GOT3 (cell line): Measurements from ENCODE around the gene CMTM6.
"Not testable (repeated sequence)": the region's sequence is repeated elsewhere in the genome, so short reads cannot be mapped to it uniquely, and the experiment has no call there.

ENCODE experiments used
- DNase-seq: peaks from one replicate; lab custom pipeline; 2025; ENCODE audit warnings: mixed read lengths; lab: John Stamatoyannopoulos, UW

CMTM6 gene

DNA sequence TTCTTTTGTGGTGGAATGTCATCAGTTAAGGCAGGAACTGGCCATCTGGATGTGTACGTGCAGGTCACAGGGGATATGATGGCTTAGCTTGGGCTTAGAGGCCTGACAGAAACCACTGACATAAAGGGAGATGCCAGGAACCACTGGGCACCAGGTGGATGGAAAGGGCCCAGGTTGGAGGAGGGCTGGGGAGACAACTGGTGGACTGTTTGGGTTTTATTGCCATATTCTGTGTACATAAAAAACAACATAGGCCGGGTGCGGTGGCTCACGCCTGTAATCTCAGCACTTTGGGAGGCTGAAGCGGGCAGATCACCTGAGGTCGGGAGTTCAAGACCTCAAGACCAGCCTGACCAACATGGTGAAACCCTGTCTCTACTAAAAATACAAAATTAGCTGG, 35.8 kb downstream of the CMTM6 start:
- DNase-seq: not testable (repeated sequence)

DNA sequence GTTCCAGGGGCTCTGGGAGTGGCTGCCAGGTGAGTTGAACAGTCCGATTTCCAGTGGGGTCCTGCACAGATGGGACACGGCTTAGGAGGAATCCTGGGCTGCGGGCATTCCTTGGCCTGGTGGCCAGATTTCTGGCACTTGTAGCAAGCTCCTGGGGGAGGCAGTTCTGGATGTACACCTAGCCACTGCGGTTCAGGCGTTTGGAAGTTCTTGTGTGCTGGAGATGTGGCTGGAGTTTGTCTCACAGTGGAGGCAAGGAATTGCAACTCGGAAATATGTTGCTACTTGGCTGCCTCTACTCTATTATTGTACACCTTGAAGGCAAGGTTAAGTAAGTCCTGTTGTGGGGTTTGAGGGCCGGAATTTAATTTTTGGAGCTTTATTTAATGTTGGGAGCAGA, 37.9 kb downstream of the CMTM6 start:
- DNase-seq: not testable (repeated sequence)

DNA sequence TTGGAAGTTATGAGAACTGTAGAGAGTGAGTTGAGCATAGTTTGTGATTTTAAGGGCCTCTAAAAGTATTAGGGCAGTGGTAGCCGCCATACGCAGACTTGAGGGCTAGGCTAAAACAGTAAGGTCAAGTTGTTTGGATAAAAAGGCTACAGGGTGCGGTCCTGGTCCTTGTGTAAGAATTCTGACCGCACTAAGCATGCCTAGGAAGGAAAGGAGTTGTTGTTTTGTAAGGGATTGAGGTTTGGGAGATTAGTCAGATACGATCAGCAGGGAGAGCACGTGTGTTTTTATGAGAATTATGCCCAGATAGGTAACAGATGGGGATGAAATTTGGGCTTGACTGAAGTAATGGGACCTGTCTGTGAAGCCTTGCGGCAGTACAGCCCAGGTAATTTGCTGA, 39.2 kb downstream of the CMTM6 start:
- not testable (repeated sequence) for DNase-seq

DNA sequence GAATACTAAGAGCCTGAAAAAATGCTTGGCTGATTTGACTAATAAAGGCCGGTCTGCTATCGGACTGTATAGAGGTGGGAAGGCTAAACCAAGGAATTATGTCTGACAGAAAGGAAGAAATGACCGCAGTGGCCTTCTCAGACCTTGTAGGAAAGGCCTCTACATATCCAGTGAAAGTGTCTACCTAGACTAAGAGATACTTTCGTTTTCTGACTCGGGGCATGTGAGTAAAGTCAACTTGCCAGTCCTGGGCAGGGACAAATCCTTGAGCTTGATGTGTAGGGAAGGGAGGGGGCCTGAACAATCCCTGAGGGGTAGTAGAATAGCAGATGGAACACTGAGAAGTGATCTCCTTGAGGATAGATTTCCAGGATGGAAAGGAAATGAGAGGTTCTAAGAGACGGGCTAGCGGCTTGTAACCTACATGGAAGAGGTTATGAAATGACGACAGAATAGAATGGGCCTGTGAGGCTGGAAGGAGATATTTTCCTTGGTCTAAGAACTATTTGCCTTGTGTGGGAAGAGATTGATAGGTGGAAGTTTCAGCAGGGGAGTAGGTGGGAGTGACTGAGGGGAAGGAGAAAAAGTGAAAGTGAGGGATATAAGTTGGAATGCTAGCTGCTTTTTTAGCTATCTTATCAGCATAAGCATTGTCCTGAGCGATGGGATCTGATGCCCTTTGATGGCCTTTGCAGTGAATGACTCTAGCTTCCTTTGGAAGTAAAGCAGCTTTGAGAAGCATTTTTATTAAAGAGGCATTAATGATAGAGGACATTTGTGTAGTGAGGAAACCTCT, 40.3 kb downstream of the CMTM6 start:
- DNase-seq: not testable (repeated sequence)

DNA sequence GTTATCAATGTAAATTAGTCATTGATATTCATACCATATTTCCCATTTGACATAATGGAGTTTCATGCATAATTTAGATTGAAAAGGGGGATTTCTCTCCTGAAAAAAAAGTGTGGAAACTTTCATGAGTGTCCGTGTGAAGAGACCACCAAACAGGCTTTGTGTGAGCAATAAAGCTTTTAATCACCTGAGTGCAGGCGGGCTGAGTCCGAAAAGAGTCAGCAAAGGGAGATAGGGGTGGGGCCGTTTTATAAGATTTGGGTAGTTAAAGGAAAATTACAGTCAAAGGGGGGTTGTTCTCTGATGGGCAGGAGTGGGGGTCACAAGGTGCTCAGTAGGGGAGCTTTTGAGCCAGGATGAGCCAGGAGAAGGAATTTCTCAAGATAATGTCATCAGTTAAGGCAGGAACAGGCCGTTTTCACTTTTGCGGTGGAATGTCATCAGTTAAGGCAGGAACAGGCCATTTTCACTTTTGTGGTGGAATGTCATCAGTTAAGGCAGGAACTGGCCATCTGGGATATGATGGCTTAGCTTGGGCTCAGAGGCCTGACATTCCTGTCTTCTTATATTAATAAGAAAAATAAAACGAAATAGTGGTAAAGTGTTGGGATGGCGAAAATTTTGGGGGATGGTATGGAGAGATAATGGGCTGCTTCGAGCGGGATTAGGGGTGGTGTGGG, 41.7 kb downstream of the CMTM6 start:
- not testable (repeated sequence) for DNase-seq

DNA sequence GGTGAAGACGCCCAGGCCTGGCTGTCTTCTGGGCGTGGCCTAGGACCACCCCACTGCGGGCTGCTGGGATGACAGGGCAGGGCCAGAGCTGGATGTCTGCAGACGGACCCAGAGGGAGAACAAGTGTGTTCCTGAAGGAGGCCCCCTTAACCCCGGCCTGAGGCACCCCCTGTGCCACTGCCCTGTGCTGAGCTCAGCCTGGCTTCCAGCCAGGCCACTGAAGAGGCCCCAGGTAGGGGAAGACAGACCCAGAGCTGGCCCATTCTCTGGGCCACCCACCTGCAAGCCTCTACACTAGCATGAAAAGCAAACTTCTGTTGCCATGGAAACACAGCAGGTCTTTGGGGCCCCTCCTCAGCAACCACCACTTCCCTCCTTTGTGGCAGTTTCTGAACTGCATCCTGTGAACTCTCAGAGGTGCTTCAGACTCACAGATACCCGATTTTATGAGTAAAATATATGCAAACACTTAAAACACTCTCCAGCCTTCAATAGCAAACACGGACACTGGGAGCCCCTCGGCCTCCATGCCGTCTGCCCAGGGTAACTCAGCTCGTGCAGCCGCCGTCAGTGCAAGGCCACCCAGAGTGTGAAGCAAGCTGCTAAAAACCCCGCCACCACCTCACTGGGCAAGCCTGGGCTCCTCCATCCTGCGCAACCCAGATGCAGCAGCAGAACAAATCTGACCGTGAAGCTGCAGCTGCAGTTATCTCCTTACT, 42.5 kb downstream of the CMTM6 start:
- no peak for DNase-seq

DNA sequence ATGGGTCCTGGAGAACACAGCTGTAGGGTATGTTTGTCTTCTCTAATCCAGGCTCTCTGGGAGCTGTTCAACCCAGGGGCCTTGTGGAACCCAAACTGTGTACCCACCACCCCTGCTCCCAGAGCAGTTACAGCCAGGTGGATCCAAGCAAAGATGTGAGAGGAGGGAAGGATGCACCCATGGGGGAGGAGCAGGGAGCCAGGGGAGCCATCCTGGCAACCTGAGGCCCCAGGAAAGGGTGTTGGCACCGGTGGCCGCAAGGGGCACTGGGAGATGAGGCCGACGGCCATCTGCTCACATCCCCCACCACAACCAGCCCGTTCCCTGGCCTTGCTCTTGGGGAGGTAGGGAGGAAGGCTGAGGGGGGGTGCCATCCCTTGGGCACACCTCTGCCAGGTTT, 43.2 kb downstream of the CMTM6 start:
- no peak for DNase-seq

DNA sequence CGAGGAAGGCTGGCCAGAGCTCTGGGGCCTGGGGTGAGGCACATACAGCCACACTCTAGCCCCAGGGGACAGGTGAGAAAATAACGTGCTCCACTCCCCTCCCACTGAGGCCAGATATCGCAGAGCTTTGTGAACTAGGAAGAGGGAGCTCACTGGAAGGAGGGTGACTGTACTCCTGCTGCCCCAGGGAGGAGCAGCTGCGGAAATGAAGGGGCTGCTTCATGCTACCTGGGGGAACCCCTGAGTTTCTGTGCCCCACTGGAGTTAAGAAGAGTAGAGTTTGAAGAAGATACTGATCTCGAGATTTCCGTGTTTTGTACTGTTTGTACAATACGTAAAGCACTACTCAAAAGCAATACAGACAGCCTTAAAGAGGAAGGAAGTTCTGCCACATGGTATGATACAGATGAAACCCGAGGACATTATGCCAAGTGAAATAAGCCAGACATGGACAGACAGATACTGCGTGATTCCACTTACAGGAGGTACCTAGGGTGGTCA, 44.6 kb downstream of the CMTM6 start:
- no peak for DNase-seq

DNA sequence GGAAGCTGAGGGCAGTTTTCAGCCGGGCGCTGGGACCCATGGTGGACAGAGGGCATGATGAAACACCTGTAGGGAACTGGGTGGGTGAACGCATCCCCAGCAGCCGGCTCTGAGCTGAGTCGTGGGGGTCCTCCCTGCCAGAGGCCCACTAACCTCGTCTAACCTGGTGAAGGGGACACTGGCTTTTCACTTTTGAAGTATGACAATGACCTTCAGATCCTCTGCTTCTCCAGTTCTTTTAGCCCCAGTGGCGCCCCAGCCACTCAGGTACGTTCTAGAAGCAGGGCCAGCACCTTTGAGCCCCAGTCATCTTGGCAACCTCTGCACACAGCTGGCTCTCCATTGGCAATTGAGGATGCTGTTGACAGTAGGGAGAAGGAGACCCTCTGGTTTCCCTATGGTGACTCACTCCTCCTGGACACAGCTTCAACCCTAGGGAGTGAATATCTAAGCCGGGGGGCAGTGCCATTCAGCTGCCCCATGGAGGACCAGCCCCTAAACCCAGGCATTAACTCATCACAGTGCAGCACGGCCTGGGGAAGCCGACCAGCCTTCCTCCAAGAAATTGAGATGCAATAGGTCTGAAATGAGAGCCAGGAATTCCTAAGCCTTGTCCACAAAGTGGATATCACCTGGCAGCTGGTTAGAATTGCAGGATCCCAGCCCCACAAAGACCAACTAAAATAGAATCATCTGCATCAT, 46.1 kb downstream of the CMTM6 start:
- no peak for DNase-seq

DNA sequence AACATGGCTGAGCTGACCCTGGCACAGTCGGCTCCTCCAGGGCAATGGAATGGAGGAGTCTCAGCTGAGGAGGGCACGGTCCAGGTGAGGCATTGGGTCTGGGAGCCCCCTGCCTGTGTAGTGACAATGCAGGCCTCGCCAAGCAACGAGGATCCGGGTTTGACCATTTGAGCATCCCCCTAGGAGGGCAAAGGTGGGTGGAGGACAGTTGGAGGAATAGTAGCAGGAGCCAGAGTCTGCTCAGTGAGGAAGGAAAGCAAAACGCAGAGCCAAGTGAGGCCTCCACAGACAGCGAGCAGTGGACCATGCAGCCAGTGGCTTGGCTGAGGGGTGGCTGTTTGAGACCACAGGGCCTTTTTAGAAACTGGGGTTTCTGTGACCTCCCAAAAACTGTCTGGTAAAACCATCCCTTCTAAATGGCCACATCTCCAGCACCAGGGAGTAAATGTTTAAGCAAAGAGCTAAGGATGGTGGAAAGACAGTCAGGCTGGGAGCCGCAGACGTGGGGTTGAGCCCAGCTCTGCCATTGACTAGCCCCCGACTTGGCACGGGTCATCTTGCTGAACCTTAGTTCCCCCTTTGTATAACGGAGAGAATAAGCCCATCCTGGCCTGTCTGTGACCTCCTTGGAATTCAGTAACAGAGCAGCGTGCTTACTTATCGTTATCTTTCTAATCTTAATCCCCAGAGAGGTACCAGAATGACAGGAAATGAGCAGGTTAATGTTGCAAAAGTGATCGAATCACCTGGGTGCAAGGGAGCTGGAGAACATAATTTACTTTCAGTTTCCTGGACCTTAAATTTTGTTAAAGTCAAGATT, 46.8 kb downstream of the CMTM6 start:
- DNase-seq: no peak

DNA sequence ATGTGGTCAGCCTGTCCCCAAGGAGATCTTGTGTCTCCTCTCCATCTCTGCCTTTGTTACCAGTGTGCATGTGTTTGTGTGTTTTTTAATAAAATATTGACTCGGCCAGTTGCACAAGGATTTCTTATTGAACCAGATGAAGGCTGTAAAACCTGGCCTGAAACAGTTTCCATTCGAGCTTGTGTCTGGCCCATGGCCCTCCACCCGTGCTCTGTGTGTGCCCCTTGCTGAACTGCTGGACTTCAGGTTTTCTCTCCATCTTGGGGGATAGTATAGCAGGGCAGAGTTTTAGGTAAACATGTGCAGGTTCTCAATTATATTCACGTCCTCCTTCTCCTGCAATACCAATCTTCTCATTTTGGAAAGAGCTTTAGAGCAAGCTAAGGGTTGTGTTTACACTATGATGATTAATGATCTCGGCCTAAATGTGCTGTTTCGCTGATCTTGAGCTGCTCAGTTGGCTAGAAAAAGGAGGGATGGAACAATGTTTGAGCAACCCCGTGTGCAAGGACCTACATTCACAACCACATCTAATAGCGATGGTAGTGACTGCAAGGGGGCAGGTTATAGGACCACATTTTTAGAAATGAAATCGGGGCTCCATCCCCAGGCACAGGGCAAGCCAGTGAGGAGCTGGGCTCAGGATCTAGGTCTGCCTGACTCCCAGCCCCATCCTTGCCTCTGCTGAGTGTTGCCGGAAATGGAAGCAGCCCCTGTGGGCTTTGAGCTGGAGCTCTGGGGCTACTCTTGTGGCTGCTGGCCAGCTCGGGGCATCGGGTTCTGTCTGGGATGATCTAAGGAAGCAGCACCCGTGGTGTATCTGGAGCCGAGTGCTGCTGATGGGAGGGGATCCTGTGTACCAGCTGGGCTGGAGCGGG, 47.7 kb downstream of the CMTM6 start:
- DNase-seq: no peak

DNA sequence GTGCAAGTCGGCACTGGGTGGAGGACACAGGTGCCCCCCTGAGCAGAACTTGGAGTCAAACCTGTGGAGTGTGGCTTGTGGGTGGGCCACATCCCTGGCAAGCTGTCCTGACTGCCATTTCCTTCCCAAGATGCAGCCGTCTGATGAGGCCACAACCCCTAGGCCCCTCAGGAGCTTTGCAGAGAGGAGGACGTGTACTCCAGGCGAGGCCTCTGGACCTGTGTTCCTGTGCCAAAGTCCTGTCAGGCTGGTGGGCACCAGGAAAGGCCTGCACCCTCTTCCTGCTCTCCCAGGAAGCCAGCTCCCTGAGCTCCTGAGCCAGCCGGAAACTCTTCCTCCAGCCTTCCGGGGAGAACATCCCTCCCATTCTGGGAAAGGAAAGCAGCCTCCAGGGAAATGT, 48.5 kb downstream of the CMTM6 start:
- no peak for DNase-seq

DNA sequence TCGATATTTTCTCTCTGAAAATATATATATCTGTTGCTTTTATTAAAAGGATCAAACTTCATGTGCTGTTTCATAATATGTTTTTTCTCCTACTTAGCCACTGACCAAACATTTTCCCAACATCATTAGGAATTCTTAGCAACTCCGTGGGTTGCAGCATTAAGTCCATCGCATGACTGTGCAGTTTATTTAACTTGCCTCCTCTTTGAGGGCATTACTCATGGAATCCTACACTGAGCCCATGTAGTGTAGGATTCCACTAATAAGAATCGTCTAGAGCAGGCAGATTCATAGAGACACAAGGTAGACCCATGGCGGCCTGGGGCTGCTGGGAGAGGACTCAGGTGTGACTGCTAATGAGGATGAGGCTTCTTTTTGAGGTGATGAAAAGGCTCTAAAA, 49.3 kb downstream of the CMTM6 start:
- no peak for DNase-seq

DNA sequence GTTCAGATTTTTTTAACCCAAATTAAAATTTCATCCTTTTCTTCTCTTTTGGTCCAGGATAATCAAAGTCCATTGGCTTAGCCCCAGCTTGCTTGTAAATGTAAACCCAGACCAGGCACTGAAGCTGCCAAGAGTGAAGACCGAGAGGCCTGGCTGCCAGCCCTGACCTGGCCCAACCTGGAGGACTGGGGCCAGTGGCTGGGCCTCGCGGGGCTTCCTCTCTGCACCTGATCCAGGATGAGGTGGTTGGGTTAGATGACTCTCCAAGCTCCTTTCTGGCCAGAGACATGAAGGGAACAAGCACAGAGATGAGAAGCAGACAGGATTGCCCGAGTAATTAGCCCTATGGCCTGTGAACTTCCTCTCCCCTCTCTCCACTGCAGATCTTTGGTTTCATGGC, 50.6 kb downstream of the CMTM6 start:
- no peak for DNase-seq

DNA sequence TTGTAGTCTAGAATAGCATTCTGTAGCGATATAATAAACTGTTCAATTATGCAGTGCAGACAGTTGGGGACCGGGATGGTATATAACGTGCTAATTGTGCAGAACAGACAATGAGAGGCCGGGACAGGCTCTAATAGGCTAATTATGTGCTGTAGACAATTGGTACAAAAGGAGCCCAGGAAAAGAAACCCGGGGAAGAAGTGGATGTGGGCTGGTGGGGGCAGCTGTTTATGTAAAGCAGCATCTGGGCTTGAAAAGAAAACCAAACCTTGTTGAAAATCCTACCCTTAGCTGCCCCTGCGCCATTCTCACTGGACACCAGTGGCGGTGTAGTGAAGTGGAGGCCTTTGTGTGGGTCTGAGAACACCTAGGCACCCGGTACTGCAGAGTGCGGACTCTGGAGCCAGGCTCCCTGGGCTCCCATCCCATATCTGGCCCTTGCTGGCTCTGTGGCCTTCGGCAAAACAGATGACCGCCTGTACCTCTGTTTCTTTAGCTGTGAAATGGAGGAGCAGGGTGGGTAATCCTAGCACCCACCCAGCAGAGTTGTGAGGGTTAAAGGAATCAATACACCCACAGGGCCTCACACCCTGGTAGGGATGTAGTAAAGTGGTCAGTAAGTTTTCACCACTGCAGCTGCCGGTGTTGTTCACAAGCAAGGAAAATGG, 51.5 kb downstream of the CMTM6 start:
- no peak for DNase-seq

DNA sequence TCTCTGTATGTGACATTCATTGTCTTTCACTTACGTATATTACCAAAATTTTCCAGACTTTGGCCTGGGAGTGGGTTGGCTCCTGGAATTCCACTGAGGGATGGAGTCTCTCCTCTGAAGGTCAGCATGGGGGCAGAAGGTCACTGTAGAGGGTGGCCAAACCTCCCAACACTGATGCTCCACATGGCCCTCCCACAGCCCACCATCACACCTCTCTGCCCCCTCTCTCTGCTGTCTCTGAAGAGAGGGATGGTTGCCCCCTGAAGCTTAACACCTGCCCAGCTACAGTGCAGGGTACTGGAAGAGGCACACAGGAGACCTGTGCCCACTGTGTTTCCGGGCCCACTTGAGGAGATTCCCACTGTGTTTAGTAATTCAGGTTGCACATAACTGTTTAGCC, 52.2 kb downstream of the CMTM6 start:
- DNase-seq: no peak

DNA sequence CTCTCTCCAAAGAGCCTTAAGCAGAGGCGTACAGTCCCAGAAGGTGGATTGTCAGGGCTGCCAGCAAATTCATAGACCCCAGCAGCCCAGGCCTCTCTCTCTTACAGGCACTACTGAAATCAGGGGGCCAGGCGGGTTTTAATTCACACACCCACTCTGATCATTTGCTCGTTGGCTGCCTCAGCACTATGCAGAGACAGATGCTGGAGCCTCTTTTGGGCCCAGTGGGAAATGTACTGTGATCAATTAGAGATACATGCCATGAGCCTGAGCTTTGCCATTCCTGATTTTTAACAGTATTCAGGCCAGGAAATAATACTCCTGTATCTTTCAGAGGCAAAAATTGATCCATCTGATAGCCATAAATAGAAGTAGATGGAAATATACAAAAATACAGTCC, 53.0 kb downstream of the CMTM6 start:
- no peak for DNase-seq

DNA sequence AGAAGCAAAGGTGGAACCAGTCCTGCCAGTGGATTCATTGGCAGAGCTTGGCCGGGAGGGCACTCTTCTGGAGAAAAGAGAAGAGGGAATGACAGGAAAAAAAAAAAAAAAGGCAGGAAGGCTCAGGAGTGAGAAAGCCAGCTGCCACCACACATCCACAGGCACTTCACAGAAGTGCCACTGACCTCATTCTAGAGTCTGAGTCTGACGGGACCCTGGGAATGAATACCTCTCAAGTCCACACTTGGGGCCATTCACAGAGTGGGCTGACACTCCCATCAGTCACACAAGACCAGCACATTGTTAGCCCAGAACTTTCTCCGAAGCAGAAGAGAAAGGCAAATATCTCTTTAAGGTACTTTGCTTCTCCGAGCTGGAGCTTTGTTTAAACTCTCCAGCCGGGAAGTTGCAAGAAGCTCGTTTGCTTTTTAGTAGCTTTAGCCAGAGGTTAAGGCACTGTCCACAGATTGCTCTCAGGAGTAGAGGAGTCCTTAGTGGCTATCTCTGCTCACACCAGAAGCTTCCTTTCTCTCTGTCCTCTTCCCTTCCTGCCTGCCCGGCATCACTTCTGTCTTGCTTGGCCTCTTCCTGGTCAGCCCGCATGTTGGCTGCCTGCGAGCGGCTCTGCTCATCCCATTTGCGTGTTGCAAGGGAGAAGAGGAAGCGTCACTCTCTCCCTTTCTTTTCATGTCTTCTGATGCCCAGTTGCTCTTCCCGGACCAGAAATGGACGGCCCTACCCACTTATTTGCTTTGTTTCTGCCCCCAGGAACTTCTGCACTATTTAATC, 53.8 kb downstream of the CMTM6 start:
- DNase-seq: no peak

DNA sequence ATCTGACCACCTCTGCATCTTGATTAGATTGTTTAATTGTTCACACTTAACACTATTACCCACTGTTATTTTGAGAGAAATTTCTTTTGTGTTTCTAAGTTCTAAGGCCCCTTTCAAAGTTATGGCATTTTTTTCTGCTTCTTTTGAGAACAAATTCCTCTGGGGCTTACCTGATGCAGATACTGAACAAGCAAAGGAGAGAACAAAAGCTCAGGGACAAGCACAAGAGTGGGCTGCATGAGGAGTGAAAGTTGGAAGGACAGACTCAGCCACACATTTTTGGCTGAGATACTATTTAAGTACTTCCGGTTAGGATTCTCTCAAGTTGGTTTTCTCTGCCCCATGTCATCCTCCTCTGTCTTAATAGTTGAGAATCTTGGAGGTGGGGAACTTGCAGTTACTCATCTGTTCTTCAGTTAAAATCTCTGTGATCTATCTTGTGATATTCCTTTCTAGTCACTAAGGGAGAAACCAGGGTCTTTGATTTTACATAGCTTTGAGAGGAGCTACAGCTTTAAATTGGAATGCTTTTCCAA, 54.7 kb downstream of the CMTM6 start:
- DNase-seq: no peak
